Dermis blood vessel endothelial cell (primary cell): ENCODE data around the gene INHA. TPM values are rescaled to one million over a fixed set of nuclear protein-coding genes. Genes with fewer than 3 reads are reported as not detected.

Source experiments
- DNase-seq: peaks from one replicate; pipeline ENCODE4 v3.0.0; 2010
- total RNA-seq: library from RNA; depleted of rRNA; stranded (reverse); fragments of >200 nt; gene quantifications from 2 replicates; pipeline ENCODE4 v1.2.3, GENCODE V29; 2014

The INHA gene
- total RNA-seq, 1 donor from 2014 or later: not detected

DNA sequence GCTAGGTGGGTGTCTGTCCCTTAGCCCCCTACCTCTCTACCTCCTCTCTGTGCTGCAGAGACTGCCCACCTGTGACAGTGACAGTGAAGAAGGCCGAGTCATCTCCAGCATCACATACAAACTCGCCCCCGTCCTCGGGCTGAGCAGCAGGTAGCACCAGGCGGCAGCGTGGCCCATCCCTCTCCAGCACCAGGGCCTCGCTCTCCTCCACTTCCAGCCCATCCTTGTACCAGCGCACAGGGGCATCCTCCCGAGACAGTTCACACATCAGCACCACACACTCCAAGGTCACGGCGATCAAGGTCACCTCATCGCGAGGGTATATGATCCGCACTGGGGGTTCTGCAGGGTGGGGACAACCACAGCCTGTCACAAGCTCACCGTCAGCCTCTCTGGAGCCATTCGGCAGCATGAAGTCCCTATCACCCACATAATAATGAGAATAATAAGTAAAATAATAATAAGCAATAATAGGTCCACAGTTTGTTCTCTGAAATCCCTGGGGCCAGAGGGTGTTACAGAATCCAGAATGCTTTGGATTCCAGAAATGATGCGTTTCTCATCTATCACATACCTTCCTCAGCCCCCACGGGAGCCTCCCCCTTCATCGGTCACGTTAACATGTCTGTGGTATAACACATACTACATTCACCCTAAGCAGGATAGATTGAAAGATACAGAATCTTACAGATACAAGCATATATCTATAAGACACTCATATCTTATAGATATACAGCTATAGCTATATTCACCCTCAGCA, 12.8 kb upstream of the INHA start:
- no peak for DNase-seq

DNA sequence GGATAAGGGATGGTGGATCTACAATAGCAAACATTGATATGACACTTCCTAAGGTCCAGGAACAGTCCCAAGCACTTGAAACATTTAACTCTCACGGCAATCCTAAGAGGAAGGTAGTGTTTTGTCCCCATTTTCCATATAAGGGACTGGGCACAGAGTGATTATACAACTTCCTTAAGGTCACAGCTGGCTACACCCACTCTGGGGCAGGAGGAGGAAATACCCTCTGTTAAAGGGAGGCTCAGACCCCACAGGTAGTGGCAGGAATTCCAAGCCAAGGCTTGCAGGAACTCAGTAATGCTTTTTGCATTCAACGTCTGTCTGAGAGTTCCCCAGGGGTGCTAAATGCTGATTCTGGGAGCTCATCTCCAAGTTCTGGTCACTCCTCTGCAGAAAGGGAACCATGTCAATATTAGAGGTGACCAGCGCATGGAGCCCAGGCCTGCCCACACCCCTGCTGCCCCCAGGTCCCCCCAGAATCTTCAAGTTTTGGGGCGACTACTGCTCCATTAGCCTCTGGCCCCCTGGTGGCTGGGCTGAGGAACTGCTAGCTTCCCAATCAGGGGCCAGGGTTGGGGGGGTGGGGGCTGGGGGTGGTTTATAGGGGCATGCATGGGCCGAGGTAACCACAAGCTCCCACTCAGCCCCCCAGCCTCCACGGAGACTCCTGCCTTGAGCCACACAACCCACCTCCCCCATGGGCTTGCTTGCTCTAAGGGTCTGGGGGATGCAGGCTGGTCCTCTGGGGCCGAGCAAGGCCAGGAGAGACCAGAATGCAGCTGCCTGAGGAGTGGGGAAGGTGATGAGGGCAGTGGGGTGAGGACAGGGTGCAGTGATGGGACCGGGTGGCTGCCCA, 11.8 kb upstream of the INHA start:
- DNase-seq: peak; percentile 13

- DNase-seq: no peak
These were observed 11.3 kb upstream of the INHA start for GRCh38 chr2:219560893-219561178.

DNA sequence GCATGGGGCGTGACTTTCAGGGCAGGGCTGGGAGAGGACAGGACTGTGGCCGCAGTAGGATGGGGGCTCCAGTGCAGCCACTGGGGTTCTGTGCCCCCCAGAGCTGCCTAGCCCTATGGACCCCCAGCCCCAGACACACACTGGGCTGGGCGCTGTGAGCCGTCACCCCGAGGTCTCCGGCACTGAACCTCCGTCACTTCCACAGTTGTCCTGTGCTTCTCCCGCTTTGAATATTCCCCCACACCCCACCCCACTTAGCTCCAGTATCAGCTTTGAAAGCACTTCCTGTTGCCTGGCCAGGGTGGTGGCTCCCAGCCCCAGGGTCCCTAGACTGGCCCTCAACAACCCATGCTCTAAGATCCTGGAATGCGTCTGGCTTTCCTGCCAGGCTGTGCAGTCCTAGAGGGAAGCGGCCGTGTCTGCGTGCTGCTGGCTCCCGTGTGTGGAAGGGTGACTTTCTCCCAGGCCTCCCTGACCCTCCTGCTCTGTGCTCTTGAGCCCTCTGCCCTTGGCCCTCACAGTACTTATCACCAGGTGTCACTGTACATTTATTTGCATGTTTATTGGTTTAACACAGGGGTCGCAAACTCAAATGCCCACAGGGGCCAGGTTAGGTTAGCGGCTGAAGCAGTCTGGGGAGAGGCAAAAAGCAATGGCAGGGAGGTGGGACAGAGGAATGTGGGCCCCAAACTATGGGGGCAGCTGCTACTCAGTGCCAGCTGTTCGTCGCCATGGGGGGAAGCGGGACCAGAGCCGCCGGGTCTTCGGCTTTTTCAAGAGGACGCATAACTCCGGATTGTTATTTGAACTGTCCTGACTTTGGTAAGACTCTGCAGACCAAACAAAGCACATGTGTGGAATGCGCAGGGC, 10.7 kb upstream of the INHA start:
- DNase-seq: no peak

GRCh38 chr2:219562049-219563020, 9.8 kb upstream of the INHA start:
- no peak for DNase-seq

- DNase-seq: no peak
These were observed 8.7 kb upstream of the INHA start for GRCh38 chr2:219563271-219563928.

GRCh38 chr2:219565130-219566080, 6.7 kb upstream of the INHA start:
- no peak for DNase-seq

DNA sequence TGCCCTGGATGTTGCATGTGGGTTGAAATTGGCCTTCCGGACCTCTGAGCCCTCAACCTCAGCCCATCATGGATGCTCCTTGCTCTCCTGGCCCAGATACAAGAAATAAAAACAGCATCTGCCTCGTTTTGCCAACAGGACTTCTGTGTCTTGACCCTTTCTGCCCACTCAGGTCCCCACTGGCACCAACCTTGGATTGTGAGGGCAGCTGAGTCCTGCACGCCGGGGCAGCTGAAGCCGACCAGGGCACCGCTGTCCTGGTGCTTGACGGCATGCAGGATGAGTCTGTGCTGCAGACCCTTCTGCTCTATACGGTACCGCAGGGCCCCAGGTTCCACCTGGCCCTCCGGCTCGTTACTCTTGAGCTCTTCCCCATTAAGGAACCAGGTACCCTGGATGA, 5.5 kb upstream of the INHA start:
- no peak for DNase-seq

- no peak for DNase-seq
These were observed 5.0 kb upstream of the INHA start for GRCh38 chr2:219567131-219567530.

DNA sequence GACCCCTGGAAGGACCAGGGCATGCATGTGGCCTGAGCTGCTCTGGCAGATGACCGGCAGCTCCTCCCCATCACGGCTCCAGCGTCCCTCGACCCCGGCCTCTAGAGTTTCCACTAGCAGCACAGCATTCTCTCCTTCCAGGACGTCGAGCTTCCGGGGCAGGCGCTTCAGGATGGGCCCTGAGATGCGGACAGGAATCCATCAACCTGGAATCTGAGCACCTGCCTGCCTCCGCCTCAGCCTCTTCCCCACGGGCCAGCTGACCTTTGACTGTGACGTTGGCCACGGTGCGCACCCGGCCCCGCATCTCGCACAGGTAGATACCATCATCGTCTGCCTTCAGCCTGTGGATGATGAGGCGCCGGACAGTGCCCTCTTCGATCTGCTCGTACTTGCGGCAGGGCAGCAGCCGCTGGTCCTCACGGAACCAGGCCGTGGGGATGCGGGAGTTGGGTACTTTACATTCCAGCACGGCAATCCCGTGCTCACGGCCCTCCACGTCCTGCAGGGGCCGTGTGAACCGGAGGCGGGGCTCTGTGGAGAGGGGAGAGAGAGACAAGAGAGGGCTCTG, 4.2 kb upstream of the INHA start:
- DNase-seq: no peak

DNA sequence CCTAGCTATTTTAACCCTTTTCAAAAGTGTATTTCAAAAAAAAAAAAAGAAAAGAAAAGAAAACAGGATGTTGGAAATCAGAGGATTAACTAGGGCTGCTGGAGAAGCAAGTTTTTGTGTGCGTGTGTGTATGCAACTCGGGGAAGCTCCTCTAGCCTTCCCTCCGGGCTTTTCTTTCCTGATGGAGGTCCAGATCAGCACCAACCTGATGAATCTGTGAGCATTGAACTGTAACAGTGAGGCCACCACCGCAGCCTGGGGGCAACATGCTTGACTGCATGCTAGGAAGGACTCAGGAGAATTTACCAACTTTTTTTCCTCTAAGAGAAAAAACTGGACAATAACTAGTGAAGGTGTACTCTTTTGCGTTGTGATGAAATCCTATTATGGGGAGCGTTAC, 3.1 kb upstream of the INHA start:
- no peak for DNase-seq

DNA sequence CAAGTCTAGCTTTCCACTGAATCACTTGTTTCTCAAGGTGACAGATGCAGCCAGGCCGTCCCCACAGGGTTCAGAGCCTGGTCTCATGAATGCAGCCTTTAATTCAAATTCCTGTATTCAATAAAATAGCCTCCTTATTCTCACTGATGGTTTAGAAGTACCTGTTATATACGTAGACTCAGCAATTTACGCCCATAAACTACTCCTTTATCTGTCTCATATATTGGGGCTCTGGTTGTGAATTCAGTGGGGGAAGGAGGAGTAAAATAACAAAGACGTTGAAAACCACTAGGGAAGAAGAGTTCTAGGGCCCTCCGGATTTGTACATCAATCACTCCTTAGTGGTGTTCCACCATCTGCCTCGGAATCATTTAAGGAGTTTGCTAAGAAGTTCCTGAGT, 2.5 kb upstream of the INHA start:
- no peak for DNase-seq

DNA sequence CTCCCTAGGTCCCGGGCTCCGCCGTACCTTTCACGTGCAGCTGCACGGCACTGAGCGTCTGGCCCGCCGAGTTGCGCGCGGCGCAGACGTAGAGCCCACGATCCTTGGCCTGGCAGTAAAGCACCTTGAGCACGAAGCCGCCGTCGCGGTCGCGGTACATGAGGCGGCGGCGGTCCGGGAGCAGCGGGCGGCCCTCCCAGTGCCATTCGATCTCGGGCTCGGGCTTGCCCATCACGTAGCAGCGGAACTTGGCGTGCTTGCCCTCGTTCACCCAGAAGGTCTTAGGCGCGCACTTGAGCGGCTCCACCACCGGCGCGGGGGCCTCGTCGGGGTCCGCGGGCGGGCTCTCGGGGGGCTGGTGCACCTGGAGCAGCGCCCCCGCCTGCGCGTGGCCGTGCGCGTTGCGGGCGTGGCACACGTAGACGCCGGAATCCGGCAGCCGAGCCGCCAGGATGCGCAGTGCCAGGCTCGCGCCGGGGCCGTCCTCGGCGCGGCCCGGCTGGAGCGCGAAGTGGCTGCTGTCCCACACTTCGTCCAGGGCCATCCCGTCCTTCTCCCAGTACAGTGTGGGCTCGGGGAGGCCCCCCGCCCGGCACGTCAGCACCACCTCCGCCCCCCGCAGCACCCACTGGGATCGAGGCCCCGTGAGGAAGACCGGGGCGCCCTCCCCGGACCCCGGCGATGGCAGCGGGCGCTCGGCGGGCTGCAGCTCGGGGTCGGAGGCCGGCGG, 1.8 kb upstream of the INHA start:
- DNase-seq: peak; percentile 33

DNA sequence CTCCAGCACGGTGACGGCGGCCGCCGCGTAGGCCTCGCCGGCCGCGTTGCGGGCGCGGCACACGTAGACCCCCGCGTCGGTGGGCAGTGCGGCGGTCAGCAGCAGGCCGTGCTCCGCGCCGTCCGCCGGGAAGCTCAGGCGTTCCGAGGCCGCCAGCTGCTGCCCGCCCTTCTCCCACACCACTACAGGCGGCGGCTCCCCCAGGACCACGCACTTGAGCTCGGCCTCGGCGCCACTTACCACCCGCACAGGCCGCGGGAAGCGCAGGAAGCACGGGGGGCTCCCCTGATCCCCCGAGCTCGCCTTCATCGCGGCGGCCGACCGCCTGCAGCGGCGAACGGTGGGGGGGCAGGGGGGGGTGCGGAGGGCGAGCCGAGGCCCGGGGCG, 1.2 kb upstream of the INHA start:
- peak; percentile 32 for DNase-seq

DNA sequence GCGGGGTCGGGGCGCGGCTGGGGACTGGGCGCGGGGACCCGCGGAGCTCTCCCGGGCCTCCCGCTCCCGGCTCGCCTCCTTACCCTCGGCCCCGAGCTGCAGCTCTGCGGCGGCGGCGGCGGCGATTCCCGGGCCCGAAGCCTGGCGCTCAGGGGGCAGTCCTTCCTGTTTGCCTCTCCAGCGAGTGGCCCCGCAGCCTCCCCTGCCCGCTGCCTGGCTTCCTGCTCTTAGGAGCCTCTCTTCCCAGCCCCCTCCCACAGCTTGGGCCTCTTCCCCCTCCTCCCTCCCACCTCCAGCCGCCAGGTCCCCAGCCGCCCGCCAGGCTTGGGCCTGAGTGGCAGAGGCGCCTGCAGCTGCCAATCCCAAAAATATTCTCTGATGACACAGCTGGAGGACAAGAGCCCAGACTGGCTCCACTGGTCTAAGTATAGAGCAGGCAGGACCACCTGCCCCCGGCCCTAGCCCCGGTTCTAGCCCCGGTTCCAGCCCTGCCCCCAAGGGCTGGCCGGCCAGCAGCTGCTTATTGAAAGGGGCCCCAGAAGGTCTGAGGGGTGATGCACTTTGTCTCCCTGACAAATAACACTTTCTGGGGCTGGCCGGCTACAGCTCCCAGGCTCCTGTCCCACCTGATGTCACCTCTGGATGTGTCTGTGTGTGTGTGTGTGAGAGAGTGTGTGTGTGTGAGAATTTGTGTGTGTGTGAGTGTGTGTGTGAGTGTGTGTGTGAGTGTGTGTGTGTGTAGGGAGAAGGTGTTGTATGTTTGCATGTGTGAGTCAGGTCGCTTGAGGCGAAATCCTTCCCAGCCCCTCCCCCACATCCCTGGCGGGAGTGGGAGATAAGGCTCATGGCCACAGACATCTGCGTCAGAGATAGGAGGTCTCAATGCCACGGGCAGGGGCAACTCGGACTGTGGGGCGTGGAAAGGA, 536 bp upstream of the INHA start, which contains the start of gene OBSL1:
TSS of gene OBSL1 (minus strand) at position 229 of the 926 bp plus-strand sequence. CDS start 307 bp downstream, outside the sequence.
- peak; percentile 47 for DNase-seq

DNA sequence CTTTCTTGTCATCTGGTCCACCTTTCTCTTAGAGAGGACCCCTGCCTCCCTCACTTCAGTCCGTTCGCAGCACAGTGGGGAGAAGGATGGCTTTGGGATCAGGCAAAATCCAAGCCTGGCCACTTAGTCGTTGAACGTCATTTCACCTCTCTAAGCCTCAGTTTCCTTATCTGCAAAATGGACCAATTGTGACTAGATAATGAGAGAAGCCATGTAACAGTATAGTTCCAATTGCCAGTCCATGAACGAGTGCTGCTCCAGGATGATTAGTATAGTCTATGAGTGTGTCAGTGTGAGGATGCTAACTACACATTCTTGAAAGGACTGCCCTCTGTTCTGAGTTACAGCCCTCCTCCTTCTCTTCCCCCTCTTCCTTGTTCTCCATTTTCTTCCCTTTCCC, 1.1 kb downstream of the INHA start:
- no peak for DNase-seq

DNA sequence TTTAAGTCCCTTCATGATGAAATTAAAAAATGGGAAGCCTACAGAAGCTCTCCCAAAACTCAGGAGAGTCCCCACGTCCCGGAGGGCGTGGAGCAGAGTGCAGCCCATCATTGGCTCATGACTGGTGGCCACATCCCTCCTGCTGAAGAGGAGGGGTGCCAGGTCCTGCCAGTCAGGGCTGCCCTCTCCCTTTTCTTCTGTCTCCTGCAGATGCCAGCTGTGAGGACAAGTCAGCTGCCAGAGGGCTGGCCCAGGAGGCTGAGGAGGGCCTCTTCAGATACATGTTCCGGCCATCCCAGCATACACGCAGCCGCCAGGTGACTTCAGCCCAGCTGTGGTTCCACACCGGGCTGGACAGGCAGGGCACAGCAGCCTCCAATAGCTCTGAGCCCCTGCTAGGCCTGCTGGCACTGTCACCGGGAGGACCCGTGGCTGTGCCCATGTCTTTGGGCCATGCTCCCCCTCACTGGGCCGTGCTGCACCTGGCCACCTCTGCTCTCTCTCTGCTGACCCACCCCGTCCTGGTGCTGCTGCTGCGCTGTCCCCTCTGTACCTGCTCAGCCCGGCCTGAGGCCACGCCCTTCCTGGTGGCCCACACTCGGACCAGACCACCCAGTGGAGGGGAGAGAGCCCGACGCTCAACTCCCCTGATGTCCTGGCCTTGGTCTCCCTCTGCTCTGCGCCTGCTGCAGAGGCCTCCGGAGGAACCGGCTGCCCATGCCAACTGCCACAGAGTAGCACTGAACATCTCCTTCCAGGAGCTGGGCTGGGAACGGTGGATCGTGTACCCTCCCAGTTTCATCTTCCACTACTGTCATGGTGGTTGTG, 2.6 kb downstream of the INHA start:
- no peak for DNase-seq
